Measurements from ENCODE around the gene NRP2.

Gene NRP2

GRCh38 chr2:205837663-205838062 lies 155.4 kb downstream of the NRP2 start:
- Mint-ChIP-seq H3K4me3 (no peak overlapping the region), H3K36me3 (no peaks in the 10 kb centered on the region), H3K27ac (no peak overlapping the region), H3K27me3 (peaks cover 6% of the 10 kb centered on the region), H3K9me3 (ENCODE audit: low read depth) (no peaks in the 10 kb centered on the region), H3K4me1 (ENCODE audit: low read depth) (no peaks in the 10 kb centered on the region)

GRCh38 chr2:205845446-205845845 lies 163.1 kb downstream of the NRP2 start:
- H3K4me3 Mint-ChIP-seq, result no peak overlapping the region
- peaks cover 5% of the 10 kb centered on the region for H3K27me3 Mint-ChIP-seq
- H3K36me3 Mint-ChIP-seq, result no peaks in the 10 kb centered on the region
- H3K9me3 Mint-ChIP-seq (ENCODE audit: low read depth), result no peaks in the 10 kb centered on the region
- H3K27ac Mint-ChIP-seq, result no peak overlapping the region
- no peaks in the 10 kb centered on the region for H3K4me1 Mint-ChIP-seq (ENCODE audit: low read depth)
